ENCODE measurements around the gene SNTG2.

- TF ChIP-seq CTCF (IDR thresholded peaks at IDR 0.05) (no peak), ZFX (IDR thresholded peaks at IDR 0.05; ENCODE audit: borderline replicate concordance) (no peak)
Measured at GRCh38 chr2:1026141-1026540, 75.5 kb downstream of the SNTG2 start.

All from 22Rv1 (cell line).